KG1 (cell line): ENCODE results near the gene CFAP70.

Source experiments
- DNase-seq: peaks from one replicate; lab custom pipeline; 2025; lab: John Stamatoyannopoulos, UW

CFAP70 gene

DNA sequence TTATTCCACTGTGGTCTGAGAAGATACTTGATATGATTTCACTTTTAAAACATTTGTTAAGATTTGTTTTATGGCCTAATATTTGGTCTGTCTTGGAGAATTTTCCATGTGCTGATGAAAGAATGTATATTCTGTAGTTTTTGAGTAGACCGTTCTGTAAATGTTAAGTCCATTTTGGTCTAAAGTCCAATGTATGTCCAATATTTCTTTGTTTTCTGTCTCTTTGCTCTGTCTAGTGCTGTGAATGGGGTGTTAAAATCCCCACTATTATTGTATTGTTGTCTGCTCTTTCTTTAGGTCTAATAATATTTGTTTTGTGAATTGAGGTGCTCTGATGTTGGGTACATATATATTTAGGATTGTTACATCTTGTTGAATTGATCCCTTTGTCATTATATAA is 142.9 kb downstream of the CFAP70 start:
- no peak for DNase-seq

DNA sequence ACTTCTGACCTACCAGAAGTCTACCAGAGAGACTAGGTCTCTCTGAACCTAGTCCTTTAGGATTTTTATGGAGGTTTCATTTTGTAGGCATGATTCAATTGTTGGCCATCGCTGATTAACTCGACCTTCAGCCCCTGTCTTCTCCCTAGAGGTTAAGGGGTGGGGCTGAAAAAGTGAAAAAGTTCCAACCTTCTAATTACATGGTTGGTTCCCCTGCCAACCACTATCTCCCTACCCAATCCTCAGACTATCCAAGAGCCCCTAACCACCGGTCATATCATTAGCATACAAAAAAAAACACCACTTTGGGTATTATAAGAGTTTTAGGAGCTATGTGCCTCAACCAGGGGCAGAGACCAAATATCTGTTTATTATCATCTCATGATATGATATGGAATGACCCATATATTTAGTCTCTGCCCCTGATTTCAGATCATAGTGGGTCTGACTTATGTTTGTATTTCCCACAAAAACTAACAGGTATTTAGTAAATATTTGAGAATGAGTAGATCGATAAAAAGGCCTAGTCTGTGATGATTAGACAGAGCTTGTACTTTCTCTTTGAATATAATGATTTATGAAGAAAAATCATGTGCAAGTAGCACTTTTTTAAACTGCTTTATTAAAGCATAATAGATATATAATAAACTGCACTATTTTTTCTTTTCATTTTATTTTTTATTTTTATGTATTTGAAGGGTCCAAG is 147.4 kb downstream of the CFAP70 start:
- DNase-seq = no peak

DNA sequence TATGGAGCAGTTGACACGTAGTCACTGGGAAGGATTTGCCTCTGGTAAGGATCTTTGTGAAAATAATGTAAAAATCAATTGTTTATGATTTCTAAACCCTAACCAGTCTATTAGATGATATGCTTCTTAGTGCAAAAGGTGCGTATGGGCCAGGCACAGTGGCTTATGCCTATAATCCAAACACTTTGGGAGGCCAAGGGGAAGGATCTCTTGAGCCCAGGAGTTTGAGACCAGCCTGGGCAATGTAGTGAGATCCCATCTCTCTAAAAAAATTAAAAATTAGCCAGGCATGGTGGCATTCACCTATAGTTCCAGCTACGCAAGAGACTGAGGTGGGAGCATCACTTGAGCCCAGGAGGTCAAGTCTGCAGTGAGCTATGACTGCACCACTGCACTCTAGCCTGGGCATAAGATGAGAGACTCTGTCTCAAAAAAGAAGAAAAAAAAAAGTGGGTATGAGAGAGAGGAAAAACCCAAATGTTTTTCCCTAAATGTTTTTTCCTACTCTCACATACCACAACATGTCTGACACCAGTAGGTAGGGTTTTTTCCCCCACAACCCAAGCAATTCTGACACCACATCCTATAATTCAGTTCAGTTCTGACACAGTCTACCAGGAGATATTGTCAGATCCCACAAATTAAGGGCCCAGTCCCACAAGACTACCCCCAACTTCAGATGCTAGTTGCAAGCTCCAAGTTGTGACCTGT is 148.1 kb downstream of the CFAP70 start:
- no peak for DNase-seq

DNA sequence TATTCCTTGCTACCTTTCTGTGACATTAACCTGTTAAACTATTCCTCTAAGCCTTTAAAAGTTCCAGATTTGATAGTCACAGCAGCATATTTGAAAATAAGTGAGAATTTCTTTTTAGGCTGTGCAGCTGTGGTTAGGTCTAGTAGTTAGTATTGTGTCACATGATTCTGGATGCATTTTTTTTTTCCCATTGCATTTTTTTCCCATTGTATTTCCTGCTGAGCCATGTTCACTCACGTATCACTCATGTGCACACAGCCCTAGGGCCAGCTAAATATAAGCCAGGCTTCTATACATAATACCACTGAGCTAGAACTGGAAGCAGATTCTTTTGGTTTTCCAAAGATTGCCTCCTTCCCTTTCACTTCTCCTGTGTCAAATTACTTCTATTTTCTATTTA is 149.0 kb downstream of the CFAP70 start:
- DNase-seq = no peak

DNA sequence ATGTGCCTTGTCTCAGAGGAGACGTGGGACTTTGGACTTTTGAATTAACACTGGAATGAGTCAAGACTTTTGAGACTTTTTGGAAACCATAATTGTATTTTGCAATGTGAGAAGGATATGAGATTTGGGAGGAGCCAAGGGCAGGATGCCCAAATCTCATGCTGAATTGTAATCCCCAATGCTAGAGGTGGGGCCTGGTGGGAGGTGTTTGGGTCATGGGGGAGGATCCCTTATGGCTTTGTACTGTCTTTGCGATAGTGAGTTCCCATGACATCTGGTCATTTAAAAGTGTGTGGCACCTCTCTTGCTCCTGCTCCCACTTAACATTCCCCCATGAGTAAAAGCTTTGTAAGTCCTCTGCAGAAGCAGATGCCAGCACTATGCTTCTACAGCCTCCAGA is 150.8 kb downstream of the CFAP70 start:
- DNase-seq = no peak

DNA sequence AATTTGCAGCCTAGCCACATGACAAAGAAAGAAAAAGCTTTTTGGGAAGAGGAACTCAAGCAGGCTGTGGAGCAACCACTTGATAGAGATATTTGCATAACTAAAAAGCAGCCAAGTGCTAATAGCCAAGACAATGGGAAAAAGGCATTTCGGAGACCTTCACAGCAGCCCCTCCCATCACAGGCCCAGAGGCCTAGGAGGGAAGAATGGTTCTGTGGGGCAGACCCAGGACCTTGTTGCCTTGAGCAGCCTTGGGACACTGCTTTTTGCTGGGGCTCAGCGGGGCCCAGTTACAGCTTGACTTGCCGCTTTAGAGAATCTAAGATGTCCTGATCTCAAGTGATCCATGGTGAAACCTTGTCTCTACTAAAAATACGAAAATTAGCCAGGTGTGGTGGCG is 152.3 kb downstream of the CFAP70 start:
- DNase-seq = no peak

DNA sequence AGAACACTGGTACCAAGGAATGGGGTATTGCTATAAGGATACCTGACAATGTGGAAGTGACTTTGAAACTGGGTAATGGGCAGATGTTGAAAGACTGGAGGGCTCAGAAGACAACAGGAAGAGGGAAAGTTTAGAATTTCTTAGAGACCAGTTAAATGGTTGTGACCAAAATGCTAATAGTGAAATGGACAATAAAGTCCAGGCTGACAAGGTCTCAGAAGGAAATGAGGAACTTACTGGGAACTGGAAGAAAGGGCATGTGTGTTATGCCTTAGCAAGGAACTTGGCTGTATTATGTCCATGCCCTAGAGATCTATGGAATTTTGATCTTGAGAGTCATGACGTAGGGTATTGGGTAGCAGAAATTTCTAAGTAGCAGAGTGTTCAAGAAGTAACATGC is 152.8 kb downstream of the CFAP70 start:
- no peak for DNase-seq

DNA sequence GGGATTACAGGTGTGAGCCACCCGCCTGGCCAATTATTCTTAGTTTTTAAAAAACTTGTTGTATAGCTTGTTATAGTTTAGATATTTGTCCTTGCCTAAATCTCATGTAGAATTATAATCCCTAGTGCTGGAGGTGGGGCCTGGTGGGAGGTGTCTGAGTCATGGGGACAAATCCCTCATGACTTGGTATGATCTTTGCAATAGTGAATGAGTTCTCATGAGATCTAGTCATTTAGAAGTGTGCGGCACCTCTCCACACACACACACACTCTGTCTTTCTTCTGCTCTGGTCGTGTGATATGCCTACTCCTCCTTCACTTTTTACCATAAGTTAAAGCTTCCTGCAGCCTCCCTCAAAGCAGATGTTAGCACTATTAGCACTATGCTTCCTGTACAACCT is 153.6 kb downstream of the CFAP70 start:
- no peak for DNase-seq
